GM12891 (cell line): ENCODE measurements around the gene CADM2.

Source experiments
- POLR2A ChIP-seq: IDR thresholded peaks from 2 replicates; pipeline ENCODE4 v1.6.1; 2011; ENCODE audit warnings: low read depth, low read length, control low read depth
- POLR2AphosphoS5 ChIP-seq: IDR thresholded peaks from 2 replicates; pipeline ENCODE4 v1.6.1; 2011; ENCODE audit warnings: low read depth, low read length, control low read depth
- SPI1 ChIP-seq: IDR thresholded peaks from 2 replicates; pipeline ENCODE4 v1.6.1; 2011; ENCODE audit warnings: low read depth, low read length, control low read depth

DNA sequence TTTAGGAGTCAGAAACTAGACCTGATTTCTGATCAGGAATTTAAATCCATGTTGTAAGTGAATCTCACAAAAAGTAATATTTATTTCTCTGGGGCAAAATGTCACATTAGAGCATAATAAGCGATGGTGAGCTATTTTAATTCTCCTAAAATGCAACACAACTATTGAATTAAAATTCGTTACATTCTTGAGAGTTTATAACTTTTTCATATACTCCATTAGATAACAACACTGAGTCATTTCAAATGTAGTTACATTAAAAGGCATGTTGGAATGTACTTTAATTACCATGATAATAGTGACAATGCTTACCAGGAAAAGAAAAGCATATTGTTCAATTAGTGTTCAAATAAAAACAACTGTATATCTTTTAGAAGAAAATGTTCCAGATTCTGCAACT is 116.9 kb downstream of the CADM2 start:
- TF ChIP-seq POLR2A (no peak), SPI1 (no peak), POLR2AphosphoS5 (no peak)
